ENCODE data around the gene FAM171A2. TPM values are rescaled to one million over a fixed set of nuclear protein-coding genes. Genes with fewer than 3 reads are reported as not detected.
"Not testable (repeated sequence)": the region's sequence is repeated elsewhere in the genome, so short reads cannot be mapped to it uniquely, and the experiment has no call there.

FAM171A2 gene
- total RNA-seq, 1 donor from 2014 or later = 1.7 TPM

- no peak overlapping the region for H3K4me3 ChIP-seq
- peaks cover 34 to 69% of the 10 kb centered on the region in 2 donors for H3K36me3 ChIP-seq
- TF ChIP-seq CTCF (IDR thresholded peaks at IDR 0.05) = no peak
- H3K27me3 ChIP-seq = no peaks in the 10 kb centered on the region
- no peak for DNase-seq (ENCODE audit: low spot score in 2 of 2)
- intact Hi-C loops (cut with DNase I) = no loop called here
- H3K27ac ChIP-seq = no peak overlapping the region
- H3K4me1 ChIP-seq = no peaks in the 10 kb centered on the region
- H3K9me3 ChIP-seq = no peaks in the 10 kb centered on the region
Measured at GRCh38 chr17:44398692-44399691, 35.3 kb upstream of the FAM171A2 start.

- TF ChIP-seq CTCF (IDR thresholded peaks at IDR 0.05) = no peak
- no peaks in the 10 kb centered on the region for H3K27me3 ChIP-seq
- no peak for DNase-seq (ENCODE audit: low spot score in 2 of 2)
- no peak overlapping the region for H3K27ac ChIP-seq
- H3K4me3 ChIP-seq = no peak overlapping the region
- no peaks in the 10 kb centered on the region for H3K9me3 ChIP-seq
- intact Hi-C loops (cut with DNase I) = no loop called here
- H3K36me3 ChIP-seq = peaks cover 30 to 58% of the 10 kb centered on the region in 2 donors
- H3K4me1 ChIP-seq = no peaks in the 10 kb centered on the region
Measured at GRCh38 chr17:44397479-44398440, 34.1 kb upstream of the FAM171A2 start.

GRCh38 chr17:44396946-44397345 is 33.3 kb upstream of the FAM171A2 start:
- no peak for DNase-seq (ENCODE audit: low spot score in 2 of 2)
- intact Hi-C loops (cut with DNase I) = no loop called here
- no peaks in the 10 kb centered on the region for H3K4me1 ChIP-seq
- peaks cover 30 to 56% of the 10 kb centered on the region in 2 donors for H3K36me3 ChIP-seq
- no peak overlapping the region for H3K27ac ChIP-seq
- no peak for TF ChIP-seq CTCF (IDR thresholded peaks at IDR 0.05)
- H3K27me3 ChIP-seq = no peaks in the 10 kb centered on the region
- H3K4me3 ChIP-seq = no peak overlapping the region
- H3K9me3 ChIP-seq = no peaks in the 10 kb centered on the region

GRCh38 chr17:44394833-44395232 is 31.2 kb upstream of the FAM171A2 start:
- Histone ChIP-seq H3K4me3 (no peak overlapping the region), H3K27me3 (no peaks in the 10 kb centered on the region), H3K27ac (no peak overlapping the region), H3K4me1 (no peaks in the 10 kb centered on the region), H3K9me3 (no peaks in the 10 kb centered on the region), H3K36me3 (peaks cover 15 to 35% of the 10 kb centered on the region in 2 donors)
- DNase-seq (ENCODE audit: low spot score in 2 of 2) = no peak
- intact Hi-C loops (cut with DNase I) = no loop called here
- no peak for TF ChIP-seq CTCF (IDR thresholded peaks at IDR 0.05)

GRCh38 chr17:44394112-44394511 is 30.5 kb upstream of the FAM171A2 start:
- peaks cover 8 to 28% of the 10 kb centered on the region in 2 donors for H3K36me3 ChIP-seq
- H3K4me1 ChIP-seq; H3K27me3 ChIP-seq; H3K9me3 ChIP-seq; H3K27ac ChIP-seq; intact Hi-C loops (cut with DNase I); H3K4me3 ChIP-seq: not testable (repeated sequence)
- DNase-seq (ENCODE audit: low spot score in 2 of 2) = peak in 1 of 2 donors; percentile 44
